Psoas muscle (tissue), 8 donors: ENCODE measurements around the gene TRNP1. TPM values are rescaled to one million over a fixed set of nuclear protein-coding genes. Genes with fewer than 3 reads are reported as not detected.

ENCODE experiments used
- ATAC-seq, 4 donors: fragments of 200-7000 bp; cut with Tn5 transposase; one replicate each; pipeline ENCODE4 v1.9.1; 2020; ENCODE audit warnings: moderate library complexity in 3 of 4, mild to moderate bottlenecking in 2 of 4
- DNase-seq, 2 donors: peaks; one replicate each; pipeline ENCODE4 v3.0.0-alpha.2; 2020
- H3K27ac ChIP-seq: fragments of 200-600 bp; one replicate; pipeline ENCODE4 v1.8.0; 2022
- H3K27me3 ChIP-seq, 3 donors: fragments of 200-600 bp in 1 of 3; one replicate each; pipeline versions ENCODE4 v1.6.1 to v1.8.0; 2013 to 2022; ENCODE audit warnings: low read length in 2 of 3, mild to moderate bottlenecking in 2 of 3, moderate library complexity in 1 of 3; ENCODE audit not compliant: insufficient read depth in 3 of 3
- H3K36me3 ChIP-seq, 2 donors: fragments of 200-600 bp in 1 of 2; one replicate each; pipeline versions ENCODE4 v1.6.1 to v1.8.0; 2013 to 2022; ENCODE audit warnings: low read depth in 1 of 2, mild to moderate bottlenecking in 1 of 2, moderate library complexity in 1 of 2; ENCODE audit not compliant: insufficient read depth in 1 of 2
- H3K4me1 ChIP-seq: fragments of 200-600 bp; one replicate; pipeline ENCODE4 v1.8.0; 2022
- H3K4me3 ChIP-seq: fragments of 200-600 bp; one replicate; pipeline ENCODE4 v1.8.0; 2022; ENCODE audit warnings: mild to moderate bottlenecking
- H3K9me3 ChIP-seq: fragments of 200-600 bp; one replicate; pipeline ENCODE4 v1.8.0; 2022
- CTCF ChIP-seq: fragments of 200-600 bp; IDR thresholded peaks from one replicate; pipeline ENCODE4 v1.8.0; 2022; ENCODE audit warnings: antibody characterized with exemption
- WGBS, 3 donors: extraction: QIAGEN DNeasy Blood & Tissue Kit; methylation state at CpG; one replicate each; pipeline versions ENCODE4 v1.1.6 to v1.1.7; 2013; 5-methylcytosine and 5-hydroxymethylcytosine counted together
- intact Hi-C, 2 donors: fragments of 100-400 bp; cut with DNase I; formaldehyde crosslinking; loops; one replicate each; pipeline versions ENCODE4 v1.11.0 to v1.14.2; 2022
- polyA plus RNA-seq, 3 donors: library from polyadenylated mRNA; stranded (reverse); fragments of 200-250 nt; gene quantifications; one replicate each; pipeline ENCODE4 v1.2.3, GENCODE V29; 2013
- total RNA-seq, 4 donors: library from RNA; stranded (reverse); fragmentation: NEBNext Ultra II Directional in 2 of 4; extraction: Animal tissue kit (Norgen Biotek cat#: 25700) in 2 of 4; gene quantifications; one replicate each; pipeline versions ENCODE4 v1.2.1 to v1.2.4, GENCODE V29; 2021 to 2023
- donor health status: healthy with polysubstance abuse.
- donor health status: DM: no; HTN: no; CAD: no; lungs with moderate emphysema.
- donor health status: Bipolar disorder and iron deficiency.
- donor health status: healthy.
- donor health status: DM: yes; HTN: yes; CAD: no.
- donor health status: DM: no; HTN: no; CAD: no.
- donor health status: DM: no; HTN: no; CAD: no.
- donor health status: DM: yes; HTN: yes; CAD: no.

Gene TRNP1
- total and polyA plus RNA-seq, 7 donors, result 0.84 to 3.8 (median 1.6) TPM

- Histone ChIP-seq H3K4me3 (no peak overlapping the region), H3K36me3 (no peaks in the 10 kb centered on the region), H3K9me3 (no peaks in the 10 kb centered on the region), H3K4me1 (peaks cover 4% of the 10 kb centered on the region), H3K27ac (no peak overlapping the region), H3K27me3 (peaks cover 0 to 4% (median 0%) of the 10 kb centered on the region in 3 donors)
- intact Hi-C loops, result no loop called here
- ATAC-seq (no peak), DNase-seq (peak in 1 of 2 donors; percentile 53)
- 51 to 61% (median 51%) methylated on average over 19 of the region's 19 CpGs for WGBS, 3 donors
- no peak for TF ChIP-seq CTCF
These were observed 33.4 kb downstream of the TRNP1 start for GRCh38 chr1:27026621-27027574.

- peaks cover 0 to 4% (median 0%) of the 10 kb centered on the region in 3 donors for H3K27me3 ChIP-seq
- TF ChIP-seq CTCF, result no peak
- H3K4me3 ChIP-seq, result no peak overlapping the region
- H3K4me1 ChIP-seq, result peaks cover 4% of the 10 kb centered on the region
- DNase-seq, result peak in 1 of 2 donors; percentile 13
- no peaks in the 10 kb centered on the region for H3K9me3 ChIP-seq
- ATAC-seq, result no peak
- no peak overlapping the region for H3K27ac ChIP-seq
- no peaks in the 10 kb centered on the region for H3K36me3 ChIP-seq
- intact Hi-C loops, result no loop called here
- 60 to 73% (median 65%) methylated on average over 8 of the region's 8 CpGs for WGBS, 3 donors
These were observed 34.2 kb downstream of the TRNP1 start for GRCh38 chr1:27027575-27028250.

GRCh38 chr1:27029517-27029916 lies 36.0 kb downstream of the TRNP1 start:
- peaks cover 4% of the 10 kb centered on the region for H3K4me1 ChIP-seq
- no peaks in the 10 kb centered on the region for H3K36me3 ChIP-seq
- DNase-seq, result peak in 1 of 2 donors; percentile 22
- no peaks in the 10 kb centered on the region for H3K9me3 ChIP-seq
- WGBS, 3 donors, result 83 to 91% (median 85%) methylated on average over 9 of the region's 9 CpGs
- intact Hi-C loops, result no loop called here
- H3K4me3 ChIP-seq, result no peak overlapping the region
- H3K27ac ChIP-seq, result no peak overlapping the region
- H3K27me3 ChIP-seq, result no peaks in the 10 kb centered on the region
- TF ChIP-seq CTCF, result no peak
- no peak for ATAC-seq

GRCh38 chr1:27031235-27032118 lies 38.0 kb downstream of the TRNP1 start:
- H3K9me3 ChIP-seq, result no peaks in the 10 kb centered on the region
- ATAC-seq (peak; percentile 61 to 85 (median 82)), DNase-seq (peak; percentile 79 to 82)
- TF ChIP-seq CTCF, result no peak
- H3K27ac ChIP-seq, result peak overlapping the region; percentile 10
- intact Hi-C loops, result no loop called here
- no peaks in the 10 kb centered on the region for H3K36me3 ChIP-seq
- H3K4me1 ChIP-seq, result peaks cover 4% of the 10 kb centered on the region
- H3K27me3 ChIP-seq, result no peaks in the 10 kb centered on the region
- WGBS, 3 donors, result 20 to 23% (median 20%) methylated on average over 34 to 43 of the region's 43 CpGs
- peak overlapping the region; percentile 59 for H3K4me3 ChIP-seq
